NOMO-1 treated with dmso at 0.1 percent for 144 hours (cell line): Measurements from ENCODE around the gene LNX1.

Source experiments
- DNase-seq: peaks from one replicate; lab custom pipeline; 2025; ENCODE audit not compliant: unreplicated experiment; lab: John Stamatoyannopoulos, UW

The LNX1 gene

GRCh38 chr4:53499791-53500190 is 91.5 kb downstream of the LNX1 start:
- DNase-seq, result no peak

GRCh38 chr4:53498706-53499105 is 92.6 kb downstream of the LNX1 start:
- no peak for DNase-seq

- DNase-seq, result no peak
These were observed 93.6 kb downstream of the LNX1 start for GRCh38 chr4:53497487-53498244.

- DNase-seq, result no peak
These were observed 96.4 kb downstream of the LNX1 start for GRCh38 chr4:53494851-53495250.

- DNase-seq, result no peak
These were observed 100.2 kb downstream of the LNX1 start for GRCh38 chr4:53490965-53491622.

- no peak for DNase-seq
These were observed 100.9 kb downstream of the LNX1 start for GRCh38 chr4:53490161-53490956.

- DNase-seq, result no peak
These were observed 101.9 kb downstream of the LNX1 start for GRCh38 chr4:53489279-53489889.

- no peak for DNase-seq
These were observed 103.5 kb downstream of the LNX1 start for GRCh38 chr4:53487766-53488165.

- no peak for DNase-seq
These were observed 105.6 kb downstream of the LNX1 start for GRCh38 chr4:53485658-53486040.

GRCh38 chr4:53484911-53485657 is 106.2 kb downstream of the LNX1 start:
- DNase-seq, result no peak

- no peak for DNase-seq
These were observed 108.0 kb downstream of the LNX1 start for GRCh38 chr4:53483250-53483649.

GRCh38 chr4:53481586-53481985 is 109.7 kb downstream of the LNX1 start:
- no peak for DNase-seq

GRCh38 chr4:53480909-53481308 is 110.4 kb downstream of the LNX1 start:
- no peak for DNase-seq

GRCh38 chr4:53479736-53480525 is 111.4 kb downstream of the LNX1 start:
- no peak for DNase-seq

- no peak for DNase-seq
These were observed 112.4 kb downstream of the LNX1 start for GRCh38 chr4:53478671-53479456.

- DNase-seq, result no peak
These were observed 113.7 kb downstream of the LNX1 start for GRCh38 chr4:53477636-53478035.

- no peak for DNase-seq
These were observed 114.2 kb downstream of the LNX1 start for GRCh38 chr4:53477038-53477565.

GRCh38 chr4:53476232-53477037 is 114.9 kb downstream of the LNX1 start:
- no peak for DNase-seq
